GM19240 (cell line): ENCODE measurements around the gene GTSF1L.

ENCODE experiments used
- DNase-seq: peaks from one replicate; pipeline ENCODE4 v3.0.0; 2011; ENCODE audit warnings: low spot score; ENCODE audit not compliant: insufficient read length

Gene GTSF1L

GRCh38 chr20:43746344-43747137, 19.7 kb upstream of the GTSF1L start:
- DNase-seq = no peak

GRCh38 chr20:43744966-43745730, 18.3 kb upstream of the GTSF1L start:
- no peak for DNase-seq

GRCh38 chr20:43744151-43744611, 17.4 kb upstream of the GTSF1L start:
- no peak for DNase-seq

- no peak for DNase-seq
Observed at GRCh38 chr20:43740642-43741041, 13.8 kb upstream of the GTSF1L start.

- no peak for DNase-seq
Observed at GRCh38 chr20:43739148-43739749, 12.4 kb upstream of the GTSF1L start.

GRCh38 chr20:43737925-43738324, 11.1 kb upstream of the GTSF1L start:
- DNase-seq = no peak

GRCh38 chr20:43736588-43737158, 9.9 kb upstream of the GTSF1L start:
- DNase-seq = peak; percentile 59

- DNase-seq = no peak
Observed at GRCh38 chr20:43731927-43732326, 5.1 kb upstream of the GTSF1L start.

- no peak for DNase-seq
Observed at GRCh38 chr20:43731469-43731868, 4.7 kb upstream of the GTSF1L start.

GRCh38 chr20:43728686-43729255, 2.0 kb upstream of the GTSF1L start:
- no peak for DNase-seq

- DNase-seq = no peak
Observed at GRCh38 chr20:43727980-43728590, 1.3 kb upstream of the GTSF1L start.

GRCh38 chr20:43726333-43726732, 469 bp downstream of the GTSF1L start:
- DNase-seq = no peak

- no peak for DNase-seq
Observed at GRCh38 chr20:43725666-43726065, 1.1 kb downstream of the GTSF1L start.

GRCh38 chr20:43724383-43724782, 2.4 kb downstream of the GTSF1L start:
- no peak for DNase-seq

GRCh38 chr20:43723735-43724134, 3.1 kb downstream of the GTSF1L start:
- DNase-seq = no peak

GRCh38 chr20:43723186-43723585, 3.6 kb downstream of the GTSF1L start:
- DNase-seq = no peak

GRCh38 chr20:43722153-43722505, 4.7 kb downstream of the GTSF1L start:
- no peak for DNase-seq

GRCh38 chr20:43721429-43722152, 5.2 kb downstream of the GTSF1L start:
- no peak for DNase-seq

GRCh38 chr20:43721097-43721428, 5.7 kb downstream of the GTSF1L start:
- no peak for DNase-seq

GRCh38 chr20:43720007-43720406, 6.8 kb downstream of the GTSF1L start:
- no peak for DNase-seq

- no peak for DNase-seq
Observed at GRCh38 chr20:43717616-43717995, 9.2 kb downstream of the GTSF1L start.
